RWPE1 (cell line): ENCODE measurements around the gene APBA2.

ENCODE experiments used
- CTCF ChIA-PET: fragments of 350-600 bp; sonication (Branson Sonifier 250); formaldehyde crosslinking; extraction: SDS; loops from one replicate; lab custom pipeline; 2021; lab: Yijun Ruan, JAX
- POLR2A ChIA-PET: fragments of 400-600 bp; formaldehyde crosslinking; extraction: SDS; loops from one replicate; lab custom pipeline; 2020; ENCODE audit warnings: antibody characterized with exemption; ENCODE audit not compliant: low non-redundant PET; lab: Yijun Ruan, JAX
- DNase-seq: peaks from one replicate; pipeline ENCODE4 v3.0.0; 2012; ENCODE audit warnings: low spot score
- H3K27ac ChIP-seq: fragments of 450-650 bp; 2 replicates; pipeline ENCODE4 v1.5.1; 2017
- CTCF ChIP-seq: fragments of 450-650 bp; conservative IDR thresholded peaks from 2 replicates; pipeline ENCODE4 v1.5.1; 2017; ENCODE audit warnings: low read depth, mild to moderate bottlenecking

APBA2 gene

GRCh38 chr15:29102911-29103823, 217.4 kb downstream of the APBA2 start:
- ChIA-PET CTCF (interaction anchor here (0.5 to 1.7 kb wide), 19 partner anchors 9 to 922 kb away, joined by 3 to 10 read pairs (median 3); partner anchors contain the start of gene APBA2), POLR2A (no interaction called here)
- DNase-seq = no peak
- TF ChIP-seq CTCF = no peak
- H3K27ac ChIP-seq = no peak overlapping the region

DNA sequence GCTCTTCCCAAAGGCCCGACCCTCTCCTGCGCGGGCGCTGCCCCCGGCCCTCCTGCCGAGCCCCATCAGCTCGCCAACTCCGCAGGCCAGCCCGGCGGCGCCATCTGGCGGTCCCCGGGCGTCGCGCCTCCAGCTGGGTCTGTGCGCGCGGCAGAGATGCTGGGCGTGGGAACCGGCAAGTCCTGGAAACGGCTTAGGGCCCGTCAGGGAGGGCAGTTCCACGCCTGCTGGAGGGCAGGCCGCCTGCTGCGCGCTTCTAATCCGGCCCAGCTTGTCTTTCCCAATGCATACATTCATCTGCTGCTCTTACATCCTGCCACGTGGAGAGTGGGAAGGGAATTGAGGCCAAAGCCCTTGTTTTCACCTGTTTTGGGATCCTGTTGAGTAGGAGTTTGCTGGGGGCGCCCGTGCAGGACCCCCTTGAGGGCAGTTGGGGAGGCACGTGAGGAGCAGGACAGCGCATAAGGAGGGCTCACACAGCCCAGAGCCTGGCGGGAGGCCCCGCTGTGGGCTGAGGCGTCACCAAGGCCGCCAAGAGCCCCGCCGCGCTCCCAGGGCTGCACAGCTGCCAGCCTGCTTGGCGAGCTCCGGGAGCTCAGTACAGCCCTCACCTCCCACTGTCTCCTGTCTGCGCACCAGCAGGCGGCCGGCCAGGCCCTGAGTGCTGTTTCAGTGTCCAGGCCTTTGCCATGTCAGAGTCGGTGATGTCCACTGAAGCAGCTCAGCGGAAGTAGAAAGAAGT, 218.2 kb downstream of the APBA2 start:
- TF ChIP-seq CTCF = peak; percentile 93
- ChIA-PET POLR2A (no interaction called here), CTCF (interaction anchor here (0.6 to 1.7 kb wide), 12 partner anchors 10 to 923 kb away, joined by 3 to 8 read pairs (median 4); partner anchors contain the start of gene APBA2)
- peak; percentile 63 for DNase-seq
- no peak overlapping the region for H3K27ac ChIP-seq

DNA sequence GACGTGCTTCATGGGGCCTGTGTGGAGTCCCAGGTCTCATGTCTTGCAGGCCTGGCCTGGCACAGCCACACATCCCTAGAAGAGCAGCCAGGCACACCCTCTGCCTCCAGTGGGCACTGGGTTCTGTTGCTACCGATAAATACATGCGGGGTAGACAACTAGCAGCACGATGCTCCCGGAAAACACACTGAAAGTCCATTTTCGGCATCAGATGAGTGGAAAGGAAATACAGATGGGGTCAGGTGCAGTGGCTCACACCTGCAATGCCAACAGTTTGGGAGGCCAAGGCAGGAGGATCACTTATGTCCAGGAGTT, 218.7 kb downstream of the APBA2 start:
- DNase-seq = no peak
- H3K27ac ChIP-seq = no peak overlapping the region
- TF ChIP-seq CTCF = no peak
- POLR2A ChIA-PET = no interaction called here
- CTCF ChIA-PET = interaction anchor here (0.6 to 1.7 kb wide), 6 partner anchors 14 to 1083 kb away, joined by 3 to 6 read pairs (median 4); no protein-coding TSS in a partner anchor

GRCh38 chr15:29105151-29105854, 219.5 kb downstream of the APBA2 start:
- TF ChIP-seq CTCF = no peak
- ChIA-PET CTCF (interaction anchor here (0.6 kb wide), 2 partner anchors 982 to 1084 kb away, joined by 4 to 6 read pairs; no protein-coding TSS in a partner anchor), POLR2A (no interaction called here)
- H3K27ac ChIP-seq = no peak overlapping the region
- DNase-seq = no peak

GRCh38 chr15:29106116-29106515, 220.3 kb downstream of the APBA2 start:
- no peak overlapping the region for H3K27ac ChIP-seq
- CTCF ChIA-PET = no interaction called here
- POLR2A ChIA-PET = no interaction called here
- no peak for TF ChIP-seq CTCF
- DNase-seq = no peak
